Activated CD4-positive, alpha-beta T cell treated with anti-CD3 and anti-CD28 coated beads, Interleukin-2, Interleukin-4, amounts not matched to agents 100 ng/mL and 50 ng/mL, durations not matched to agents 16 hours and 8 hours (primary cell): ENCODE data around the gene CNOT11.
A peak's percentile ranks its signal among the peaks of the same experiment; 100 is the strongest.
"Not testable (repeated sequence)": the region's sequence is repeated elsewhere in the genome, so short reads cannot be mapped to it uniquely, and the experiment has no call there.

Experiments
- DNase-seq: peaks from one replicate; pipeline ENCODE4 v3.0.0-alpha.2; 2020; ENCODE audit warnings: low spot score

Gene CNOT11

GRCh38 chr2:101252408-101253012 is at the start of gene CNOT11:
TSS of gene CNOT11 (plus strand) at chr2:101252886. CDS start at chr2:101252965, 79 bp downstream.
- DNase-seq, result peak; percentile 99

GRCh38 chr2:101204400-101205115 is 48.1 kb upstream of the CNOT11 start:
- no peak for DNase-seq

GRCh38 chr2:101205521-101206479 is 46.9 kb upstream of the CNOT11 start:
- DNase-seq, result peak; percentile 49

GRCh38 chr2:101208830-101209229 is 43.9 kb upstream of the CNOT11 start:
- no peak for DNase-seq

- DNase-seq, result no peak
These were observed 33.4 kb upstream of the CNOT11 start for GRCh38 chr2:101219246-101219645.

- DNase-seq, result not testable (repeated sequence)
These were observed 32.6 kb upstream of the CNOT11 start for GRCh38 chr2:101220091-101220490.

GRCh38 chr2:101223814-101224231 is 28.9 kb upstream of the CNOT11 start:
- DNase-seq, result peak; percentile 83

- no peak for DNase-seq
These were observed 22.1 kb upstream of the CNOT11 start for GRCh38 chr2:101230541-101231001.

- DNase-seq, result no peak
These were observed 21.4 kb upstream of the CNOT11 start for GRCh38 chr2:101231240-101231639.

GRCh38 chr2:101231937-101232730 is 20.6 kb upstream of the CNOT11 start:
- DNase-seq, result no peak

- no peak for DNase-seq
These were observed 19.9 kb upstream of the CNOT11 start for GRCh38 chr2:101232770-101233169.

GRCh38 chr2:101234169-101234938 is 18.3 kb upstream of the CNOT11 start:
- DNase-seq, result no peak

- DNase-seq, result not testable (repeated sequence)
These were observed 16.7 kb upstream of the CNOT11 start for GRCh38 chr2:101235956-101236355.

GRCh38 chr2:101237944-101238343 is 14.7 kb upstream of the CNOT11 start:
- not testable (repeated sequence) for DNase-seq

- DNase-seq, result no peak
These were observed 13.5 kb upstream of the CNOT11 start for GRCh38 chr2:101238930-101239759.

GRCh38 chr2:101239760-101240118 is 12.9 kb upstream of the CNOT11 start:
- not testable (repeated sequence) for DNase-seq

GRCh38 chr2:101240694-101241093 is 12.0 kb upstream of the CNOT11 start:
- peak; percentile 28 for DNase-seq

- DNase-seq, result no peak
These were observed 11.5 kb upstream of the CNOT11 start for GRCh38 chr2:101241158-101241557.

GRCh38 chr2:101244373-101244772 is 8.3 kb upstream of the CNOT11 start:
- not testable (repeated sequence) for DNase-seq

- not testable (repeated sequence) for DNase-seq
These were observed 7.8 kb upstream of the CNOT11 start for GRCh38 chr2:101244899-101245298.
